ENCODE data around the gene ATP8A2.
A peak's percentile ranks its signal among the peaks of the same experiment; 100 is the strongest.
"Not testable (repeated sequence)": the region's sequence is repeated elsewhere in the genome, so short reads cannot be mapped to it uniquely, and the experiment has no call there.

Gene ATP8A2

DNA sequence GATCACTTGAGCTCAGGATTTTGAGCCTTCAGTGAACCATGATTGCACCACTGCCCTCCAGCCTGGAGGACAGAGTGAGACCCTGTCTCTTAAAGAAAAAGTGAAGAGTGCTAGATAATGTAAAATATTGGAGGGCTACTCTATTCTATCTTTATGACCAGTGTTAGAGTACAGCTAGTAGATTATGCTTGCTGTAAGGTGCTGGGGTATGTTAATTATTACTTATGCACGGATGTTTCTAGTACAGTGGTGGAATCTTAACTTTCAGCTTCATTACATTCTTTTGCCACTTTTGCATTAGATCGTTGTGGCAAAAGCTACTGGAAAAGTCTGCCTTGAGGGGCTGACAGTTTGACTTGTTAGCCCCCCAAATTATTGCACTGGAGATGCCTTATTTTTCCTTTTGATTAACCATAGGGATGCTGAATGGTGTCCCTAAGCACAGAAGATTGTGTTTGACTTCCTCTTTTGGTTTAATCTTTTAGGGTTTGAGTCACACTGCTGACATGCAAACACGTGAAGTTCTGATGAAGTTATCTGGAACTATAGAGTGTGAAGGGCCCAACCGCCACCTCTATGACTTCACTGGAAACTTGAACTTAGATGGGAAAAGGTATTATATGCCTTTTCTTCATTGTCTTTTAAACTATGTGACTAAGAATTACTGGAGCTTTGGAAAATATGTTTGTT, 169.8 kb downstream of the ATP8A2 start:
- DNase-seq (ENCODE audit: low read depth, low spot score) = no peak

- DNase-seq (ENCODE audit: low read depth, low spot score) = not testable (repeated sequence)
Measured at GRCh38 chr13:25548991-25549390, 177.2 kb downstream of the ATP8A2 start.

GRCh38 chr13:25561812-25562211, 190.0 kb downstream of the ATP8A2 start:
- no peak for DNase-seq (ENCODE audit: low read depth, low spot score)

DNA sequence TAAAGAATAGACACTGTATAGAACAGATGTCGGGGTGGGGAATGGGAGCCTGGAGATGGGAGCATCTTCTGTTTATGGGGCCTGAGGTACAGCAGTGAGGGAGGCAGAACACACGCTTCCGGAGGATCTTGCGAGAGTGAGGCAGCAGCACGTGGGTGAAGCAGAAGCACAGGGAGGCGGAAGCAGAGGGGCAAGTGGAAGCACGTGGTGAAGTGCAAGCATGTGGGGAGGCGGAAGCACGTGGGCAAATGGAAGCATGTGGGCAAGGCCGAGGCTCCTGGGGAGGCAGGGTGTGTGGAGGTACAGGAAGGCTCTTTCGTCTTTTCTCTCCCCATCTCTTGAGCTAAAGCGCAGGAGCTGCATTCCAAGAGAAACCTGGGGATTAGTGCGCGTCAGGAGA, 198.4 kb downstream of the ATP8A2 start:
- no peak for DNase-seq (ENCODE audit: low read depth, low spot score)

- no peak for DNase-seq (ENCODE audit: low read depth, low spot score)
Measured at GRCh38 chr13:25571237-25571636, 199.5 kb downstream of the ATP8A2 start.

DNA sequence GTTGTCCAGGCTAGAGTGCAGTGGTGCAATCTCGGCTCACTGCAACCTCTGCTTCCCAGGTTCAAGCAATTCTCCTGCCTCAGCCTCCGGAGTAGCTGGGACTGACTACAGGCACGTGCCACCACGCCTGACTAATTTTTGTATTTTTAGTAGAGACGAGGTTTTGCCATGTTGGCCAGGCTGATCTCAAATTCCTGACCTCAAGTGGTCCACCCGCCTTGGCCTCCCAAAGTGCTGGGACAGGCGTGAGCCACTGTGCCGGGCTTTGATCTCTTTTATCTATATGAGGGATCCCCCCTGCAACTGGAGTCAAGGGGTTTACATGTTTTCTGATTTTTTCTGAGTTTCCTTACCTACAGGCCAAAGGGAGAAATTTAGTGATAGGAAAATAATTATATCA, 200.4 kb downstream of the ATP8A2 start:
- not testable (repeated sequence) for DNase-seq (ENCODE audit: low read depth, low spot score)

DNA sequence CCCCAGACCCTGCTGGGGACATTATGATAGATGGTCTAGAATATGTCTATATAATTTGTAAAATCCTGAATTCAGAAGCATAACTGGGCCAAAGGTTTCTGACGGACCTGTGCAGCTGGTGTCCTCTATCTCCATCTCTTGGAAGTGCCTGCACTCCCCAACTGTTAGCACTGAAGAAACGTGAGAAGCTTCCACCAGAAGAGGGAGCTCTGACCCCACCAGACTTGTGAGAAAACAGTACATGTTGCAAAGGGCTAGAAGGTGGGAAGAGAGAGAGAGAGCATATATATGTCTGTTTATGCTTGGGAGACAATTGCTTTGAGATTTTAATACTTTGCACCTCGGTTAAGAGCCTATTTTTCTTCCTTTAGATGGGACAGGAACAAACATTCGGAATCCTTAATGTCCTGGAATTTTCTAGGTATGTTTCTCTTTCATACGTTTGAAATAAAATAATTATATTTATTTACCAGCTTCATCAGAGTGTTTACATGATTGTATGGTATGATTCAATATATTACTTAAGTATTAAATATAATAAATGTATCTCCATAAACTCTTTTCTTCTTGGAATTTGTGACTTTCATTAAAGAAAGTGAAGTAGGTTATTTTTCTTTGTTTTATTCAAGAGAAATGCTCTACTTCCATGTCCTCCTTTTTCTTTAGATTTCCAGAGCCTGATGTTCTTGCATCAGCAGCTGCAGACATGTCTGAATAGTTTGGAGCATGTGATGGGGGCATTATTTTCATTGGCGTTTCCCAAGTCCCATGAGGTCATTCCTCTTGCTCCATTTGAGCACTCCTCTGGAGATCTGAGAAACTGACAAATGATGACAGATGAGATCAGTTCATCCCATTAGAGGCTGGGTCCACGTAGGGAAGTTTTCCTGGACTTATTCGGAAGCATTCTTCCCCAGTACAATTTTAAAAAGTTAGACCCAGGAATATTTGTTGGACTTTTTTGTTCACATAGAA, 202.9 kb downstream of the ATP8A2 start:
- DNase-seq (ENCODE audit: low read depth, low spot score) = peak; percentile 86

GRCh38 chr13:25575562-25575961, 203.8 kb downstream of the ATP8A2 start:
- no peak for DNase-seq (ENCODE audit: low read depth, low spot score)

GRCh38 chr13:25578526-25578925, 206.8 kb downstream of the ATP8A2 start:
- no peak for DNase-seq (ENCODE audit: low read depth, low spot score)

- DNase-seq (ENCODE audit: low read depth, low spot score) = no peak
Measured at GRCh38 chr13:25579221-25579620, 207.4 kb downstream of the ATP8A2 start.

DNA sequence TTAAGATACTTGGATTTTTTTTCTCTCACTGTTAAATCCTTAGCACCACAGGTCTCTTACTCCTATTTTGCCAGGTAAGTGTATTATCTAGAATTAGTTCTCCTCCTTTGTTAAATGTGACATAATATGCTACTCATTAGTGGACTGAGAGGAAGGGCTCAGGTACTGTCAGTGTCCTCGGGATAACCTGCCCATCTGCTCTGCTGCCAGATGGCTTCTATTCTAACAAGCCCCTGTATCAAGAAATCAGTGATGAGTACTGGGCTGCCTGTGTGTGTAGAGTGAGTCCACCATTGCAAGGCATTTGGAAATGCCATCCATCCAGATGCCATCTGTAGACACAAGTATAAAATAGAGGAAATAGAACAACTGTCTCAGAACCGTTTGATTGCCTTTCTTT, 209.6 kb downstream of the ATP8A2 start:
- no peak for DNase-seq (ENCODE audit: low read depth, low spot score)

- no peak for DNase-seq (ENCODE audit: low read depth, low spot score)
Measured at GRCh38 chr13:25584087-25584486, 212.3 kb downstream of the ATP8A2 start.

DNA sequence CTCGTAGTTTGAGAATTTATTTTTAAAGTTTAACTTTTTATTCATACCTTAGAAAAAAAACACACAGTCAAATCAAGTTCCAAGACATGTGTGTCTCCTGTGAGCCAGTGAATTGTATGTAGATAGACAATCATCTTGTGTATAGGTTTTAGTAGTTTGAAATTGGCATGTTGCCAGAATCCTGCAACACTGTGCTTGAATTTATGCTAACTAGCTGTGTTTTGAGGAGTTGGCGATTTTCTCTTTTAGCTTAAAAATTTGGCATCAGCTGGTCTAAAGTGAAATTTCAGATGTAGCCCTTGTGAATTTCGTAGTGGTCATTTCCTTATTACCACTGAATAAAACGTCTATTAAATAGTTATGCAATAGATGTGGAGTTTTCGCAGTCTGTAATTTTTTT, 213.2 kb downstream of the ATP8A2 start:
- DNase-seq (ENCODE audit: low read depth, low spot score) = no peak

DNA sequence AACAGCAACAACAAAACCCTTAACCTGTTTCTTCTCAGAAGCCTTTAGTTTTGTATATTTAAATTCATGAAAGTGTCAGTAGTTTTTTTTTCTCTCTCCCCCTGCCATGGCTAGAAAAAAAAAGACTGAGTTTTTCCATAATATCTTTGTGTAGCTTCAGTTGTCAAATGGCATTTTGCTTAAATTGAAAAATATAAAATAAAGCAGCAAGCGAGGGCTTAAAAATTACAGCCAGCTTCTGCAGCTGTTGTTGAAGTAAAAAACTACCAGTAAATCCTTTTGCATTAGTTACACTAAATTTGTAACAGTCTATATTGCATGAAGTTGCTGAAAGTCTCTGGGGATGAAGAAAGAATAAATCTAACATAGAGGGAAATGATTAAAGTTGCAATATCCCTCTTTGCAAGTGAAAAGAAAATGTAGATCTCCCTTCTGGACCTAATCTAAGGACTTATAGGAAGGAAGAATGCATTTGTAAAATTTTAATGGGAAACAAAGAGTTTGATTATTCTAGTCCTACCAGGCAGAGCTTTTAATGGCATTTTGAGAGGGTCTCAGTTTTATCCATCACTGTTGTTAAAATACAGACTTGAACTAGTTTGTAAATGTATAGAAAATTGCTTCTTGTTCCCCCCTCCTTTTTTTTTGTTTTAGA, 215.7 kb downstream of the ATP8A2 start:
- DNase-seq (ENCODE audit: low read depth, low spot score) = no peak

DNA sequence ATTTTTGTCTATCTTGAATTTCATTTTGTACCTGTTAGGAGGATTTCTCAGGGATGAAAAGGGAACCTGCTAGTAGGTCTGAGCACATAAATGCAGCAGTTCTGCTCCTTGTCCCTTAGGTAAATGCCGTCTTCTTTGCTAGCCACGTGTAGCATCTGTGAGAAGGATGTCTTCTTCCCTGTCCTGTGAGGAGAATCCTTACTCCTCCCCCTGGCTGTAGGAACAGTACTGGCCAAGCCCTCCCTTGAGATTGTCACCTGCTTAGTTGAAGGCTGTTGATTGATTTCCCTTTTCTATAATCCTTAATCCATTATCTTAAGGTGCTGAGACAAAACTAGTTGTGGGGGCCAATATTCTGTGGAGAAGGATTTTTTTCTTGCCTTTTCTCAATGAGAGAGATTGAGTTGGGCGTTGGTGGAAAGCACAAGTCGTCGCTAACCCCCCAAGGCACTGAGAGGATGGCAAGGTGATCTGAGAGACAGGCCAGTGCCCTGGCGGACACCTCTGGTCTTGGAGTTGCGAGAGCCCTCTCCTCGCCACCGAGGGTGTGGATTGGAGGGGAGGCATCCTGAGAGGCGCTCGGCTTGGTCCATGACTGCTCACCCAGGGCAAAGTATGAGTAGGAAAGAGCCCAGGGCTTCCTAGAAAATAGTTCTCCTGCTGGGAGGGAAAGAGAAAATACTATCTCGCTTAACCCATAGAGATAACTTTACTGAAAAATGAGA, 216.7 kb downstream of the ATP8A2 start:
- DNase-seq (ENCODE audit: low read depth, low spot score) = no peak

DNA sequence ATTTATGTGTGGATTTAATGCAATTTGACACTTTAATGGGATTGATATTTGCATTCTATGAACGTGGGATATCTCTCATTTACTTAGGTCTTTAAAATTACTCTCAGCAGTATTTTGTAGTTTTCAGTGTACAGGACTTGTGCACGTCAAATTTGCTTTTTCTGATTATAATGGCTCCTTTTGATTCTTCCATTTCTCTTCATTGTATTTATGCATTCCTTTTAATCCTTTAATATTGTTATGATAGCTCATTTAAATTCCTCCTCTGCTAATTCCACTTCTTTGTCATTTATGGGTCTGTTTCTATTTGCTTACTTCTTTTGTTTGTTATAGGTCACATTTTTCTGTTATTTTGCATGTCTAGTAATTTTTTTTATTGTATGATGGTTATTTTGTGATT, 226.6 kb downstream of the ATP8A2 start:
- no peak for DNase-seq (ENCODE audit: low read depth, low spot score)

GRCh38 chr13:25602176-25602575, 230.4 kb downstream of the ATP8A2 start:
- DNase-seq (ENCODE audit: low read depth, low spot score) = no peak

DNA sequence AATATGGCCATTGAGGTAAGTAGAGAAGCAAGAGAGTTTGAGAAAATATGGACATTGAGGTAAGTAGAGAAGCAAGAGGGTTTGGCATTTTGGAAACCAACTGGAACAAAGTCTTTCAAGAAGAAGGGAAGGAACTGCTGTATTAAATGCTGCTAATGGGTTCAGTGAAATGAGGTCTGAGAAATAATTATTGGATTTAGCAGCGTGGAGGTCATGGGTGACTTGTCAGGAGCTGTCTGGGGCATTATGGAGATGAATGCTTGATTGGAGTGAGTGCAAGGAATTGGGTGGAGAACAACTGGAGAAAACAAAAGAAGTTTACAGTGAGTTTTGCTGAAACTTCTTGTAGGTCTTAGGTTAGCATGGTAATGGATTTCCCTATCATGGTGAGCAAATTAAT, 232.3 kb downstream of the ATP8A2 start:
- no peak for DNase-seq (ENCODE audit: low read depth, low spot score)

DNA sequence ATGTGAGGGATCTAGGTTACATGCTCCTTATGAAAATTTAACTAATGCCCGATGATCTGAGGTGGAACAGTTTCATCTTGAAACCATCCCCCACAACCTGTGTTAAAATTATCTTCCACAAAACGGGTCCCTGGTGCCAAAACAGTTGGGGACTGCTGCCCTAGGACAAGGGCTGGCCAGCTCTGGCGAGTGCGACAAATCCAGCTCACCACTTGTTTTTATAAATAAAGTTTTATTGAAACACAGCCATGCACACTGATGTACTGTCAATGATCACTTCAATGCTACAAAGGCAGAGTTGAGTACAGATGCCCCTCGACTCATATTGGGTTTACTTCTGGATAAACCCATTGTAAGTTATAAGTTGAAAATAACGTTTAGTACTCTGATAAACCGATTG, 235.3 kb downstream of the ATP8A2 start:
- no peak for DNase-seq (ENCODE audit: low read depth, low spot score)

DNA sequence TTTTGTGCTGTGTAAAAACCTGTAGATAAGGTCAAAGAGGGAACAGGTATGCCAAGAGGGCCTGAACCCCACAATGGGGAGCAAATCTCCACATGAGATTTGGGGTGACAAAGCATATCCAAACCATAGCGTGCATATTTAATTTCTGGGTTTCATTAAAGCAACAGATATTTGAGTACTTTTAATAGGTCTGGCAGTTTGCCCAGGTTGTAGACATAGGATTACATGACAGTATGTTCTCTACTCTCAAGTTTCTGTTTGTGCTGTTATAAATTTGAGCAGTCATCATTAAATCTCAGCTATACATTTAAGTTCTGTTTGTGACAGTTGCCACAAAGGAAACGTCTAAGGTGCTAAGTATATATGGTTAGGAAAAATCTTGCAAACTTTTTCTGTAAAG, 236.4 kb downstream of the ATP8A2 start:
- no peak for DNase-seq (ENCODE audit: low read depth, low spot score)

DNA sequence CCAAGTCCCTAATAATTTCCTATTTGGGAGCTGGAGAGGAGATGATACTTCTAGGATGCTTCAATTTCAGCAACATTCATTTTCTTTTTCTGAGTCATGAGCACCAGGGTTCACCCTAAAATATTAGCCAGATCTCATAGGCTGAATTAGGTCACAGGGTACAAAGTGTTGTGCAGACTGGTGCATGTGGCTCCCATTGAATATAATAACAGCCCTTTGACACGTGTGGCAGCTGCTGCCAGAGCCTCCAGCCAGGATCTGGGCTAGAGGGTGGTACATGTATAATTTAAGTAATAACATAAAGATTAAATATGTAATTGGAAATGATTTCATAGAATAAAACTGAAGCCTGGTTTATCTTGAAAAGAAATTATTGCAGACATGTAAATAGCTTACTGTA, 244.9 kb downstream of the ATP8A2 start:
- DNase-seq (ENCODE audit: low read depth, low spot score) = no peak

DNA sequence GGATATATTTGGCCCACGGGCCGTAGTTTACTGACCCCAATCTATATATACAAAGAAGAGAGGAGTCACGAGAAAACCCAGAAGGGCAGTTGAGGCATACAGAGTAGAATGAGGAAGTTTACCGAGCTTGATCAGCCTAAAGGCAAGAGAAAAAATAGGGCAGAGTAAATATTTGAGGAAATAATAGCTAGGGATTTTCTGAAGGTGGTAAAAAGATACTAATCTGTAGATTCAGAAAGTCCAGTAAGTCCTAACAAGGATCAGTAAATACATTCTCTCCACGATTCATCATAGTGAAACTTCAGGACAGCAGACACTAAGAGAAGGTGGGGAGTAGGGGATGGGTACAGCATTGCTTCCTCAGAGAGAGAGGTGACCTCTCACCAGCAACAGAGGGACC, 248.1 kb downstream of the ATP8A2 start:
- DNase-seq (ENCODE audit: low read depth, low spot score) = no peak

Measured in smooth muscle cell of the brain vasculature (primary cell).